Stimulated activated CD8-positive, alpha-beta memory T cell treated with anti-CD3 and anti-CD28 coated beads, Interleukin-15, amount 100 ng/mL, for 24 hours (primary cell): Measurements from ENCODE around the gene STK17A.
"Not testable (repeated sequence)": the region's sequence is repeated elsewhere in the genome, so short reads cannot be mapped to it uniquely, and the experiment has no call there.

Experiments used
- DNase-seq: peaks from one replicate; pipeline ENCODE4 v3.0.0-alpha.2; 2020; ENCODE audit warnings: low read depth

STK17A gene

DNA sequence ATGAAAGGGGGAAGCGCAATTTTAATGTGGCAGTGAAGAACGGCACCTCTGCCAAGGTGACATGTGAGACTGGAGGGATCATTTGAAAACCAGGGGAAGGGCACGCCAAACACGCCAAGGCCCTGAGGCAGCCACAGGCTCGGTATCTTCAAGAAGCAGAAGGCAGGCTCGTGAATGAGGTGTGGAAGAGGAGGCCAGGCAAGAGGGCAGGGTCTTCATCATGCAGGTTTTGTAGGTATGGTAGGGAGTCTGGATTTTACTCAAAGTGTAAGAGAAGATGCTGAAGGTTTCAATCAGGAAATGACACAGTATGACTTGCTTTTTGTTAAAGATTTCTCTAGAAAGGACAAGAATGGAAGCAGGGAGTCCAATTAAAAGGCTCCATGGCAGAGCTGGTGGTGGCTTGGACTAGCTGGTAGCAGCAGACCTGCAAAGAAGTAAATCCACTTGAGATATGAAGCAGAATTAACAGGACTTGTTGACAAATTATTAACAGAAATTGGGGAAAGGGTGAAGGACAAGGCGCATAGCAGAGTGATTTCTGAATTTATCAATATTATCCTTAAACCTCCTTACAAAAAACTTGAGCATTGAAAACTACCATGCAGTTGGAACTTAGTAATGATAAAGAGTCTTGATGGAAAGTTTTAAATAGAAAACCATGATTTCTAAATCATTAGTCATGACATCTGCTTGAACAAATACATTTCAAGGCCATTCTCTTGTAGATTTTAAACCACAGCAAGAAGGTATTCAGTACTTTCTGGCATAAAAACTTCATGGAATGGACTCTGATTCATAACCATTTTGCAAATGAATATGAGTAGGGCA lies 76.0 kb downstream of the STK17A start:
- DNase-seq, result no peak

DNA sequence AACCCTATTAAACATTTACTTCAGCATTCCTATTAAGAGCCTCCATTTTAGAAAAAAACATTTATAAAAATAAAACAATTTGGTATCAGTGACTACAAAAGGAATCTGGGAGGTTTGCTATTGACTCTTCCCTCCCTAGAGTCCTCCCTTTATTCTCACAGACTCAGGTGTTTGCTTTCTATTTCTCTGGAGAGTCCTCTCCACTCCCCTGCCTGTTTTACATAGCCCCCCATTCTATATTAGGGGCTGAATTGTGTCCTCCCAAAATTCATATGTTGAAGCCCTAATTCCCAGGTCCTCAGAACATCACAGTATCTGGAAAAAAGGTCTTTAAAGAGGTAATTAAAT lies 76.6 kb downstream of the STK17A start:
- no peak for DNase-seq

DNA sequence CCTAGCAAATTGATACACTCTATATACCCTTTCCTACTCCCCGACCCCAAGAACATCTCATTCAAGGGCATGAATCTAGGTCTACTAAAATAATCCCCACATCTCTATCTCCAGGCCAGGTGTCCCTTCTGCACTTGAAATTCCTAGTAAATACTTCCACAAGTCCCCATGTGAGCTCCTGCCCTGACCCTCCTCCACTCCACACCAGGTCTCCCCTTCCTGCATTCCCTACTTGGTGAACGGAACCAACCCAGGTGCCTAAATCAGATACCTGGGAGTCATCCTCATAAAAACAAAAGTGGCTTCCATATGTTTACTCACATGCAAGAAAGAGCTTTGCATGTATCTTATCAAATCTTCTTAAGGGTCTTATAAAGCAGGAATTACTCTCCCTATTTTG lies 77.2 kb downstream of the STK17A start:
- no peak for DNase-seq

DNA sequence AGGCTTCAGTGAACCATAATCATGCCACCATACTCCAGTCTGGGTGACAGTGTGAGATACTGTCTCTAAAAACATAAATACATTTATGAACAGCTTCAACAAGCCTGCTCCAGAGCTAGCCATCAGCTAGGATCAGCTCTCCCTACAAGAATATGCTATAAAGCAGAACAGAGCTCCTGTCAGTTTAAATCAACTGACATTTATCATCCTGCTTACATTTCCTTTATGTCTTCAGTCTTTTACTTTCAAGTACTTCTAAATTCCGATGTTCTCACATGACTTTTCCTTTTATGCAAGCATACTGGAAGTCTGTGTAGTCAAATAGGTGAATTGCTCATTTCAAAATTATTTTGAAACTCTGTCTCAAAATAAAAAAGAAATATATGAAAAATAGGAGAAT lies 81.8 kb downstream of the STK17A start:
- DNase-seq, result no peak

DNA sequence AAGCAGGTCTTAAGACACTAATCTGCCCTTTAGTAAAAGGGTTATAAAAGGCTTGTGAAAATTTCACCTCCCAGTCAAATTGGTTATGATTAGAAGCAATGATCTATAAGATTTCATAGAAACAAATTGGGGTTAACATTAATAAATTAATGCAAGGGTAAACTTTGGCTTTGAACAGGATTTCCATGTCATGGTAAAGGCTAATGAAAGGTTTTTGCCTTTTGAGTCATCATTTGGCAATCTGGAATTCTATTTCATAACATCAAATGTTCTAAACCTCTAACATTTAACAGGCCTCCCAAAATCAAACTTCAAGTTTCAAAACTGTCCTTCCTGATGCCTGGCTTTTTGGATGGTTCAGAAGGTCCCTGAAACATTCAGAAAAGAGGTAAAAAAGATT lies 84.0 kb downstream of the STK17A start:
- DNase-seq, result no peak

DNA sequence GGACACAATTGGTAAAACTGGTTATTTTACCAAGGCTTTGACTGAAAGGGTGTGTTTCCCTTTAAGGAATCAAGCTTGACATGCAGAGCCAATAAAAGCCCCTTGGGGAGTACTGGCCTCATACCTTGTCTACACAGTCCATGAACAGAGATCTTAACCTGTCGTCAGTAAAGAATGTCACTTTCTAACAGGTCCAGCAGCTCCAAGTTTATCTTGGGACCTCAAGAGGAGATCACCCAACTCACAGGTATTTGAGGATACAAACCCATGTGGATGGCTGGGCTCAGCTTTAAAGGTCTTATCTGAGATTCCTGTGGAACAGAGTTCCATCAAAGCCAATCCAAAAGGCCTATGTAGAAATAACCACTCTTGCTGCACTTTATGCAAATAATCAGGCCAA lies 85.1 kb downstream of the STK17A start:
- no peak for DNase-seq

DNA sequence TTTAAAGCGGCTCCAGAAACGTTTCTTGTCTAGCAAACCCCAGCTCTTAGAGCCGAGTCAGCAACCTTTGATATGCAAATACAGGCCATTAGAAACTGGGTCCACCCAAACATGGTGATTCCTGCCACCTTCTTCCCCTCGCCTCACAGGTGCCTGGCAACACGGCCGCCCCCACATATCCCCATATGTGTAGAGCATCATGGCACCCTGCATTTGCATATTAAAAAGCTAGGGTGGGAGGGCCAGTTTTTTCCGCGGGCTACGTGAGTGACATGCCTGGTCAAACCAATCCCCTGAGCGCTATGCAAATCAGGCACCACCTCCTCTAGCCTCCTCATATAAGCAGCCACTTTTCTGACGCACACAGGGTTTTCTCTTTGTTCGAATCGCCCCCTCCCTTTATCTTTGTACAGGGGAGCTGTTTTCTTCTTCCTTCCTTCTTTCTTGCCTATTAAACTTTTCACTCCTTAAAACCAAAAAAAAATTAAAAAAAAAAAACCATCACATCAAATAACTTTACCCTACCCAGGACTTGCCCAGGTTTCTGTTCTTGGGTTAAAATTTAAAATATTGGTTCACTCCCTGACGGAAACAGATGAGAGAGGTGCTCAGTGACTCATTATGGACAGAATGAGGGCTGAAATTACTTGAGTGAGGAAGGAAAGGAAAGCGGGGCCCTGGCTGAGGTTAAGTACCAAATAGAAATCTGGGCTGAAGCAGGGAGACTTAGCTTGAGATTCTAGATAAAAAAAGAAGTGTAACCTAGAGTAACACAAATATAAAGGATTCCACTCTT lies 86.6 kb downstream of the STK17A start:
- DNase-seq, result no peak

DNA sequence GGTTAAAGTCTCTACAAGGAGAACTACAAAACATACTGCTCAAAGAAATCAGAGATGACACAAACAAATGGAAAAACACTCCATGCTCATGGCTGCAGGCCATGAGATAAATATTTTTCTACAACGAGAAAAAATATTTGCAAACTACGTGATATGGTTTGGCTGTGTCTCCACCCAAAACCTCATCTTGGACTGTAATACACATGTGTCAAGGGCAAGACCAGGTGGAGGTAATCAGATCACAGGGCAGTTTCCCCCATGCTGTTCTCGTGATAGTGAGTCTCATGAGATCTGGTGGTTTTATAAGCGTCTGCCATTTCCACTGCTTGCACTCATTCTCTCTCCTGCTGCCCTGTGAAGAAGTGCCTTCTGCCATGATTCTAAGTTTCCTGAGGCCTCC lies 88.6 kb downstream of the STK17A start:
- no peak for DNase-seq

DNA sequence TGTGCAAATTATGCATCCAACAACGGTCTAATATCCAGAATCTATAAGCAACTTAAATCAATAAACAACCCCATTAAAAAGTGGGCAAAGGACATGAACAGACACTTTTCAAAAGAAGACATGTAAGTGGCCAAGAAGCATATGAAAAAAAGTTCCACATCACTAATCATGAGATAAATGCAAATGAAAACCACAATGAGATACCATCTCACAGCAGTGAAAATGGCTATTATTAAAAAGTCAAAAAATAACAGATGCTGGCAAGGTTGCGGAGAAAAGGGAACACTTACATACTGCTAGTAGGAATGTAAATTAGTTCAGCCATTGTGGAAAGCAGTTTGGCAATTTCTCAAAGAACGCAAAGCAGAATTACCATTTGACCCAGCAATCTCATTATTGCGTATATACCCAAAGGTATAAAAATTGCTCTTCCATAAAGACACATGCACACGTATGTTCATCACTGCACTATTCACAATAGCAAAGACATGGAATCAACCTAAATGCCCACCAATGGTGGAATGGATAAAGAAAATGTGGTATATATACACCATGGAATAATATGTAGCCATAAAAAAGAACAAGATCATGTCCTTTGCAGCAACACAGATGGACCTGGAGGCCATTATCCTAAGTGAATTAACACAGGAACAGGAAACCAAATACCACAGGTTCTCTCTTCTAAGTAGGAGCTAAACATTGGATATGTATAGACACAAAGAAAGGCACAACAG lies 90.5 kb downstream of the STK17A start:
- not testable (repeated sequence) for DNase-seq

DNA sequence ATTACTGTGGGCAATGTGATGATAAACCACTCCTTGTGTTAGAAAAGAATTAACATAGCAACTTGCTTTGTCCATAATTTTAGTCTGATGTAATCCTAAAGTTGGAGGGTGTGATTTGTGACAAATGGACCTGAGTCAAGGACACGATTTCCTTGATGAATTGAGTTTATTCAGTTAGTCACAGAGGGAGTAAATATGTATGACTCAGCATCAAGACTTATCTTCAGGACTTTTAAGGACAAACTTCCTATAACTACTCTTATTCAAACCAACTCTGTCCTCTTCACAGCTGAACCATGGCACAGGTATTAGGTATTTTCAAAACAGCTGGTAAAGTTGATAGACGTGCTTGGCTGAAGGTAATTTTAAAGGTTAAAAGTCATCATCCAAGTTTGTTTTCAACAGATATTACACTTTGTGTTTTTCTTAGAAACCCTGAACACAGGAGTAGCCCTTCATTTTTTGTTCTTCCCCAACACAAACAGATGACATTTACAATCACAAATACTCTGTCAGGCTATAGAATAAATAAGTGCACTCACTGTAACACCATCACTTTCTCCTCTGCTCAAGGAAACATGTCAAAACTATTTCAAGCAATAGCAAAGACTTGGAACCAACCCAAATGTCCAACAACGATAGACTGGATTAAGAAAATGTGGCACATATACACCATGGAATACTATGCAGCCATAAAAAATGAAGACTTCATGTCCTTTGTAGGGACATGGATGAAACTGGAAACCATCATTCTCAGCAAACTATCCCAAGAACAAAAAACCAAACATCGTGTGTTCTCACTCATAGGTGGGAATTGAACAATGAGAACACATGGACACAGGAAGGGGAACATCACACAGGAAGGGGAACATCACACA lies 91.9 kb downstream of the STK17A start:
- DNase-seq, result no peak
